IPS-NIHi11 (cell line): ENCODE results near the gene PTPRH.
"Not testable (repeated sequence)": the region's sequence is repeated elsewhere in the genome, so short reads cannot be mapped to it uniquely, and the experiment has no call there.

ENCODE experiments used
- DNase-seq: peaks from one replicate; pipeline ENCODE4 v3.0.0; 2012; ENCODE audit warnings: mixed read lengths, low spot score

Gene PTPRH

GRCh38 chr19:55179606-55180484 lies 29.5 kb downstream of the PTPRH start, which contains the start of gene SYT5:
Gene SYT5, minus strand, starts transcription at chr19:55180289. Its CDS starts 1,248 bp downstream, at chr19:55179041.
- DNase-seq, result peak; percentile 97

DNA sequence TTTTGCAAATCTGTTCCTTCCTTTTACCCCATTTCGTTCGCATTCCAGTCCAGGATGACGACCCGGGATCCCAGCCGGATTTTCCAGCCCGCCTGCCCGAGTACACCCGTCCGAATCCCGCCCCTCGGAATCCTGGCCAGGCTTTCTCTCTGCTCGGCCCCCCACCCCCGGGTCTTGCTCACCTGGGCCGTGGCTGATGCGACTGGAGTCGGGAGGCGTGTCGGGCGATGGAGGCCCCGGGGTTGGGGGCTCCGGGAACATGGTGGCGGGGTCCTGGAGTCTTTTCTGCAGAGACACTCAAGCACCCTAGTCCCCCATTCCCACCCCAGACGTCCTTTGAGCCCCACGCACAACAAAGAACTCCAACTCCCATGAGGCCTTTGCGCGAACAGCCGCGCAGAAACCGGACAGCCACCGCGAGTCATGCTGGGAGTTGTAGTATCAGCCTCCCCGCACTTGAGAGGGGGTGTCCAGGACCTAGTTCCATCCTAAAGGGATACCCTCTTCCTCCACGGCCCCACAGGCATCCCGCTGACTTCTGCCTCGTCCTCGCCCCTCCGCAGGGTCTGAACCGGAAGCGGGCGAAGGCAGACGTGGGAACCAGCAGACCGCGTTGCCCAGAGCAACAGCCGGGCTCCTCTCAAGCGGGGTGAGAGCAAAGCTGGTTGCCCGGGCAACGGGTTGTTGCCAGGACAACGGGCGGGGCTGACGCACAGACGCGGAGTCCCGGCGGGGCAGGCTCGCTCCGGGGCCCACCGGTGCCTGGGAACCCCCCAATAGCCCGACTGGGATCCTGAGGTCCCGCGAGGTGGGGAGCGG lies 30.3 kb downstream of the PTPRH start:
- DNase-seq, result peak; percentile 89

GRCh38 chr19:55176076-55176475 lies 33.2 kb downstream of the PTPRH start:
- no peak for DNase-seq

DNA sequence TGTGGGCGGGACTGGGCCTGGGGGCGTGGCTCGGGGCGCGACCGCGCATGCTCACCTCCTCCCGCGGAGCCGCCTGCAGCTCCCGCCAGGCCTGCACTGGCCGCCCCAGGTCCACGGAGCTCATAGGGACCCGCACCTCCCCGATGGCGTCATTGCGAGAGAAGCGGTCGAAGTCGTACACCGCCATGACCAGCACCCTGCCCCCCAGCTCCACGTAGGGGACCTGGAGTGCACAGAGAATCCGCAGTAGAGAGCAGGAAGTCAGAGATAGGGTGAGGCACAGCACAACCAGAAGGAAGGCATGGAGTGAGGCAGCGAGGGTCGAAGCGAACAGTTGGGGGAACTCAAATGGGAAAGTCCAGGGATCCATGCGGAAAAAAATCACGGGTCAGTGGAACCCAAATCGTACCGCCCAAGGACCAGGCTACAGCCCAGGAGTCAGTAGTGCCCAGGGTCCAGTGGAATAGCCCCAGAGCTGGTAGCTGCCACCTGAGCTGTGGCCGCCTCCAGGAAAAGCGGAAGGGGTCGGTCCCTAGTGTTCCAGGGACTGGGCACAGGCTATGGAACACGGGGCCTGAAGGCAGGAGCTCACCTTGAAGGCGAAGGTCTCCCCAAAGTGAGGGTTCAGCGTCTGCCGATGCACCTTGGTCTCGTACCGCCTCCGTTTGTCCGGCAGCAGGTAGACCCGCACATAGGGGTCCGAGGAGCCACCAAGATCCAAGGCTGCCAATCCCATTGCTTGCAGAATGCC lies 34.0 kb downstream of the PTPRH start:
- peak; percentile 61 for DNase-seq

- DNase-seq, result no peak
Measured at GRCh38 chr19:55174425-55175116, 34.7 kb downstream of the PTPRH start.

DNA sequence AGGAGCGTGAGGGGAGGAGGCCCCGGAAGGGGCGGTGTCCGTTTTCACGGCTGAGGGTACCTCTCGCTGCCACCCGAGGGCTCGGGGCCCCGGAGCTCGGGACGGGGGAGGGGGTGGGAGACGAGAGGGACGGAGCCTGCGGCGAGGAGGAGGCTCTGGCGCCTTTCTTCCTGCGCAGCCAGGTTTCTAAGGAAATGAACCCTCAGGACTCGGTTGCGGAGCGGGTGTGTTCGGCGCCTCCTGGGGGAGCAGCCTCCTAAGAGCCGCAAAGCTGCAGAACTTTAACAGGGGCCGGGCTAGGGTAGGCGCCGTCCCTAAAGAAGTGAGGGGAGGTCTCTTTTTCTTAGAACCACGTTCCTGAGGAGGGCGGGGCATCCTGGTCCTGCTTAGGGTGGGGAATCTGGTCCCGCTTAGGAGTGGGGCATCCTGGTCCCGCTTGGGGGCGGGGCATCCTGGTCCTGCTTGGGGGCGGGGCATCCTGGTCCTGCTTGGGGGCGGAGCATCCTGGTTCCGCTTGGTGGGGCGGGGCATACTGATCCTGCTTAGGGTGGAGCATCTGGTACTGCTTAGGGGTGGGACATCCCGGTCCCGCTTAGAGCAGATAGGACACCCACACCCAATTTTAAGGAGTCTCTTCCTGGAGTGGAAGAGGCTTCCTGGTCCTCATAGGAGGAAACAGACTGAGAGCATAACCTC lies 35.4 kb downstream of the PTPRH start:
- DNase-seq, result peak; percentile 82

- no peak for DNase-seq
Measured at GRCh38 chr19:55173186-55173713, 36.1 kb downstream of the PTPRH start.

GRCh38 chr19:55172741-55173140 lies 36.6 kb downstream of the PTPRH start:
- no peak for DNase-seq

- DNase-seq, result not testable (repeated sequence)
Measured at GRCh38 chr19:55172318-55172717, 37.0 kb downstream of the PTPRH start.

- no peak for DNase-seq
Measured at GRCh38 chr19:55171440-55171839, 37.9 kb downstream of the PTPRH start.

DNA sequence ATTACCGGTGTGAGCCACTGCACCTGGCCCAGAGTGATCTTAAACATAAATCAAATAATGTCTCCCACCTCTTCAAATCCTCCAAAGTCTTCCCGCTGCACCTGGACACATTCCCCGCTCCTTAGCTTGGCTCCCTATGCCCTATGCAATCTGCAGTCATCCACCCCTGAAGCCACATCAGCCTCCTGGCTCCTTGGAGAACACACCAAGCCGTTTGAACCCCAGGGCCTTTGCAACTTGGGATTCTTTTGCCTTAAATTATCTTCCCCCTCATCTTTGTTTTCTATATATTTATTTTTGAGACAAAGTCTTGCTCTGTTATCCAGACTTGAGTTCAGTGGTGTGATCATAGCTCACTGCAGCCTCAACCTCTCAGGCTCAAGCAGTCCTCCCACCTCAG lies 40.2 kb downstream of the PTPRH start:
- no peak for DNase-seq

- DNase-seq, result peak; percentile 97
Measured at GRCh38 chr19:55166530-55167268, 42.6 kb downstream of the PTPRH start, which contains the start of gene DNAAF3. Gene DNAAF3, minus strand, starts transcription at chr19:55166613. Its CDS starts 200 bp downstream, at chr19:55166413.

GRCh38 chr19:55165952-55166529 lies 43.3 kb downstream of the PTPRH start:
- DNase-seq, result peak; percentile 75

DNA sequence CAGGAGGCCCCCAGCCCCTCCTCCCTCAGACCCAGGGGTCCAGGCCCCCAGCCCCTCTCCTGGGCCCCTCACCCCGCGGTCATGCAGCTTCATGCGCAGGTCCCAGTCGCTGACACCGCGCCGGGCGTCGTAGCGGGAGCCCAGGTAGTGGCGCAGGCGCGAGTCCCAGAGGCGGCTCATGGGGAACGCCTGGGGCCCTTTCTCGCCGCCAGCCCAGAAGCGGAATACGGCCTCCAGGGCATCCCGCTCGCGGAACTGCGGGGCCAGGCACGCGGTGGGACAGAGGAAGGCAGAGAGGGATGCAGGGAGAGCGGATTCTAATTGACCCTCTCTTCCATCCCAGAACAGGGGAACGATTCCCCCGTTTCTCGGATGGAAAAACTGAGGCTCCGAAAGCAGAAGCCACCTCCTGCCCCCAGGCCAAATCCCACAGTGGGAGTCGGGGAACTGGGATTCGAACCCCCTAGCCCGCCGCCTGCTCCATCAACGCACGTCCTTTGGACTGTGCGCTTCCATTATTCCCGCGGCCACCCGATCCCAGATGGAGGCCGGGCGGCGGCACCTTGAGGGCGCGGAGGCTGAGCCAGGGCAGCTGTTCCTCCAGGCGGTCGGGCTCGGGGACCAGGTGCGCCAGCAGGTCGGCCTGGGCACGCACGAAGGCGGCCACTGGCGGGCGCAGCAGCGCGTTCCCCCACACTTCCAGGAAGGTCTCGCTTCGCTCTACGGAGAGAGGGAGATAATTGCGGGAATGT lies 47.6 kb downstream of the PTPRH start:
- no peak for DNase-seq

DNA sequence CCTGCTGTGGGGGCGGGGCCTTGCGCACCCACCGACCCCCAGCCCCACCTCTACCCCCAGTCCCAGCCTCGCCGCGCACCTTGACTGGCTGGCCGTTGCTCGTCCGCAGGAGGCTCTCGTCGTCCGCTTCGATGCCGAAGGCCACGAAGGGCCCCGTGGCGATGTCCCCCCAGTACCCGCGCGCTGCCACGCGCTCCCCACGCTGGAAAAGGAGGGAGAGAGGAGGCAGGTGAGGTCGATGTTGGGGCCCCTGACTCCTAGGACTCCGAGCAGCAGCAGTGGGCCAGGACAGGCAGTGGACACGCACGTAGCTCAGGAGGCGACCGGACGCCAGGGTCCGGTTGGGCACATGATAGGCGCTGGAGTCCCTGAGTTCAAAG lies 48.3 kb downstream of the PTPRH start:
- no peak for DNase-seq

DNA sequence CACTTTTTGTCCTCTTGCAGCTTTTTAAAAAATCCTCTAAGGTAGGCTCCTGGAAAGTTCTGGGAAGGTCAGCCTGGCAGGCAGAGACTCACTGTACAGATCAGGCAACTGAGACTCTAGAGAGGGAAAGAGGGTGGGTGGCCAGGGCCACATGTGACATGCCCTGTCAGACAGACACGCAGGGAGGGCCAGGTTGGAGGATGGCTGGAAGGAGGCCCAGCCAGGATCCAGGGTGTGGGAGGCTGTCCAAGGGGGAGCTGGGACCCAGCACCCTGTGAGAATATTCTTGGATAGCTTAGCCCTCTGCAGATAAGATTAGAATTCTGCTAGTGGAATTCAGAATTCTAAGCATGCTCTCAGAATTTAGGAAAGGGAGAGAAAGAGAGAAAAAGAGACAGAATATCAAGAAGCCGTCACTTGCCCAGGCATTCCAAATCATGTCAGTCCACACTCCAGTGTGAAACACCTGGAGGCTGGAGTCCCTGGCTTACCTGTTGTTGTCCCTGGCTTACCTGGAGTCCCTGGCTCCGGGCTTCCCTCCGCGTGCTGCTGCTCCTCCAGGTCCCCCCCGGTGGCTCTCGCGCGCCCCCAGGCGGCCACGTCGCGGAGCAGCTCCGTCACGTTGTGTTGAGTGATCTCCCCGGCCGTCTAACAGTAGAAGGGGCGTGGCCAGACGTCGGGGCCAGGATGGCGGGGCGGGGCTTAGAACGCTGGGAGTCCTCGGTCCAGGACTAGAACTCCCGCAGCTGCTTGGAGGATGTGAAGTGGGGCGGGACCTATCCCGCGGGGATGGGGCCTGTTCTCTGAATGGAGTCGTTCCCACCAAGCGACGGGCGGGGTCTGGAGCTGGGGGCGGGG lies 48.9 kb downstream of the PTPRH start:
- peak; percentile 91 for DNase-seq

DNA sequence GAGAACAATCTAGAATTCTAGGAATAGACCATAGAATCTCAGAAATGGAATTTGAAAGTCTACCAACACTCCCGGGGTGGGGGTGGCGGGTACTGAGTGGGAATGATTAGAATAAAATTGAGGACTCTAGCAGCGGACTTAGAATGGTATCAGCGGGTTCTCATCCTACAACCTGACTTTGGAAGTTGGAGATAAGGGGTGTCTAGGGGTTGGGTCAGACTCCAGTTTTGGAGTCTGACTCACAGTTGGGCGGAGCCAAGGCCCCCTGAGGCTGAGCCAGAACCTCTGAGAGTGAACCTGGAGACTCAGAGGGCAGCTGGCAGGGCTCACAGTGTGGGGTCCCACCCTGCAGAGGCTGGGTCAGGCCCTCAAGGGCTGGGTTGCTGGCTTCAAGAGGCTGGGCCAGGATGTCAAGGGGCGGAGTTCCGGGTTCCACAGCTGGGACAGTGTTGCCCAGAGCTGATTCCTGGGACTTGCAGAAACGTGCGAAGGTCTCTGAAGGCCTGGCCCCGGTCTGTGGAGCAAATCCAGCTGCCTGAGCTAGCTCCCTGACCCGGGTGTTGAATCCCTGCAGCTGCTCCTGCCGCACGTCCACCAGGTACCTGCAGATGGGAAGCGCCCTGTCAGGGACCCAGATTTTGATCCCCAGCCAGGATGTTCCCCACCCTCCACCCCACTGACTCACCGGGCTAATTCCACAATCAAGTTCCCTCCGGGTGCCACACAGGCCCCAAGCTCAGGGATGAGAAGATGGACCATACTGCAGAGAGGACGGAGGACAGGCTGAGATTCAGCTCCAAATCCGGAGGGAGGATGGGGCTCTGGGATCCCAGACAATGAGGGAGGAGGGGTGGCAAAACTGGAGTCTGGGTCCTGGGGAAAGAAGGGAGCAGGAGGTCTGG lies 50.2 kb downstream of the PTPRH start:
- DNase-seq, result no peak
